IgD-negative memory B cell (primary cell): ENCODE results near the gene TMEM33. TPM values are rescaled to one million over a fixed set of nuclear protein-coding genes. Genes with fewer than 3 reads are reported as not detected.
"Not testable (repeated sequence)": the region's sequence is repeated elsewhere in the genome, so short reads cannot be mapped to it uniquely, and the experiment has no call there.

Source experiments
- H3K27ac Mint-ChIP-seq, 3 donors: one replicate each; pipeline ENCODE4 v1.8.0; 2020 to 2022; ENCODE audit warnings: mild to moderate bottlenecking in 3 of 3, mixed read lengths in 3 of 3, moderate library complexity in 1 of 3
- H3K27me3 Mint-ChIP-seq: one replicate; pipeline ENCODE4 v1.8.0; 2021; ENCODE audit warnings: mixed read lengths
- H3K36me3 Mint-ChIP-seq: one replicate; pipeline ENCODE4 v1.8.0; 2020; ENCODE audit warnings: mild to moderate bottlenecking, mixed read lengths
- H3K4me1 Mint-ChIP-seq, 3 donors: one replicate each; pipeline ENCODE4 v1.8.0; 2020 to 2022; ENCODE audit warnings: mixed read lengths in 3 of 3, mild to moderate bottlenecking in 1 of 3
- H3K4me3 Mint-ChIP-seq, 4 donors: one replicate each; pipeline ENCODE4 v1.8.0; 2020 to 2022; ENCODE audit warnings: mild to moderate bottlenecking in 4 of 4, mixed read lengths in 4 of 4, moderate library complexity in 3 of 4
- H3K9me3 Mint-ChIP-seq, 3 donors: one replicate each; pipeline ENCODE4 v1.8.0; 2020 to 2021; ENCODE audit warnings: mixed read lengths in 3 of 3, mild to moderate bottlenecking in 1 of 3
- polyA plus RNA-seq: library from polyadenylated mRNA; unstranded; fragments of 300-500 nt; fragmentation: Illumina TruSeq; gene quantifications from one replicate; pipeline ENCODE4 v1.2.3, GENCODE V29; 2021

Gene TMEM33, protein sequence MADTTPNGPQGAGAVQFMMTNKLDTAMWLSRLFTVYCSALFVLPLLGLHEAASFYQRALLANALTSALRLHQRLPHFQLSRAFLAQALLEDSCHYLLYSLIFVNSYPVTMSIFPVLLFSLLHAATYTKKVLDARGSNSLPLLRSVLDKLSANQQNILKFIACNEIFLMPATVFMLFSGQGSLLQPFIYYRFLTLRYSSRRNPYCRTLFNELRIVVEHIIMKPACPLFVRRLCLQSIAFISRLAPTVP
- 19.9 TPM for polyA plus RNA-seq

DNA sequence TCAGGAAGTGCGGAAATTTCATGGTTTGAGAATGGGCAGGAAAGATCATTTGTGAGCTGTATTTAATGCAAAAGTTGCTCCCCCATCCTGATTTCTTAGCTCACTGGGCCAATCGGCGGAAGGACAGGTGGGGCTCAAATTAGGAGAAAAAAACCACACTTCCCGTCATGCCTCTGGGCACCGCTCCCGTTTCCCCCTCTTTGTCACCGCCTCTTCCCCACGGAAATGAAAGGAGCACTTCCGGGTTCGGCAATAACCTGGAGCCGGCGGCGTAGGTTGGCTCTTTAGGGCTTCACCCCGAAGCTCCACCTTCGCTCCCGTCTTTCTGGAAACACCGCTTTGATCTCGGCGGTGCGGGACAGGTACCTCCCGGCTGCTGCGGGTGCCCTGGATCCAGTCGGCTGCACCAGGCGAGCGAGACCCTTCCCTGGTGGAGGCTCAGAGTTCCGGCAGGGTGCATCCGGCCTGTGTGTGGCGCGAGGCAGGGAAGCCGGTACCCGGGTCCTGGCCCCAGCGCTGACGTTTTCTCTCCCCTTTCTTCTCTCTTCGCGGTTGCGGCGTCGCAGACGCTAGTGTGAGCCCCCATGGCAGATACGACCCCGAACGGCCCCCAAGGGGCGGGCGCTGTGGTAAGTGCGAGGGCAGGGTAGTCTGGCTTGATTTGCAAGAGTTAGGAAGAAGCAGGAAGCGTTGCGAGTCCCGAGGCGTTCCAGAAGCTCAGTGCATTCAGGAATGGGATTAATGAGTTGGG lies at the start of gene TMEM33:
TMEM33 (plus strand) TSS at position 529 of the 751 bp plus-strand sequence; CDS start at position 585, 56 bp downstream.
- H3K27ac Mint-ChIP-seq, result peak within 1 kb of the TSS; percentile 3 to 85 (median 47)
- peaks cover 24 to 39% (median 27%) of the 10 kb centered on the region in 3 donors for H3K4me1 Mint-ChIP-seq
- peaks cover 1% of the 10 kb centered on the region for H3K36me3 Mint-ChIP-seq
- peak within 1 kb of the TSS; percentile 89 to 99 (median 96) for H3K4me3 Mint-ChIP-seq
- H3K9me3 Mint-ChIP-seq, result no peaks in the 10 kb centered on the region
- no peaks in the 10 kb centered on the region for H3K27me3 Mint-ChIP-seq

DNA sequence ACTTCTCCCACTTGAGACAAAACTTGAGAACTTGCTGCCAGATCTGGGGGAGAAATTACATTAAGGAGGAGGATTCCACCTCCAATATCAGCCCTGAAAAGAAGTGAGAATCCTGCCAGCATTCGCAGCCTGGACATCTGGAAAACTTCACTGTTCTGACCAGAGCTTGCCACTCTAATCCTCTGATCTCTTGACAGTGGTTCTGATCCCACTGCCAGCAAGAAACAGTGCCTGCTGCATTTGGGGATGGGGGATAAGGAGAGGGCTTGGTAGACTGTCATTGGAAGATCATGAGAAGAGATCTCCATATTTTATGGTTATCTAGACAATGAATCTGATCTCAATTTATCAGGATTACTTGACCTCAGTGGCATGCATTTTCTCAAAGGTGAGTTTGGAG lies 49.8 kb upstream of the TMEM33 start:
- no peaks in the 10 kb centered on the region for H3K9me3 Mint-ChIP-seq
- peaks cover 17% of the 10 kb centered on the region for H3K27me3 Mint-ChIP-seq
- H3K4me3 Mint-ChIP-seq, result no peak overlapping the region
- H3K27ac Mint-ChIP-seq, result no peak overlapping the region
- H3K4me1 Mint-ChIP-seq, result peaks cover 6 to 11% (median 6%) of the 10 kb centered on the region in 3 donors
- H3K36me3 Mint-ChIP-seq, result no peaks in the 10 kb centered on the region

DNA sequence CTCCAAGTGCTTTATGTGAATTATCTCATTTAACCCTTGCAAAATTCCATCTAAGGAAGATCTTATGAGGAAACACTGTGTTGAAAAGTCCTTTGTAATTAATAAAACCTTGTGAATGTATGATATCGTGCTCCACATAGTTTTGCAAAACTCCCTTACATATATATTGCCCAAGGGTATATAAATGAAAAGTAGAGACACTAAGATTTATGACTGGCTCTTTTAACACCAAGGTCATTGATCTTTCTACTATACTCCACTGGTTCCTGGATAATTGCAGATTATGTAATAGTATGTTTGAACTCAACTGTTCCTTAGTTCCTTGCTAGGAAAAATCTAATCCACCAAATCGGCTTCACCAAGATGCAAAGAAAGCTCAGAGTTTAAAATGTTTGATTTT lies 48.0 kb upstream of the TMEM33 start:
- Mint-ChIP-seq H3K4me1 (peaks cover 1 to 4% (median 2%) of the 10 kb centered on the region in 3 donors), H3K9me3 (no peaks in the 10 kb centered on the region), H3K27me3 (peaks cover 9% of the 10 kb centered on the region), H3K27ac (no peak overlapping the region), H3K36me3 (no peaks in the 10 kb centered on the region), H3K4me3 (no peak overlapping the region)

DNA sequence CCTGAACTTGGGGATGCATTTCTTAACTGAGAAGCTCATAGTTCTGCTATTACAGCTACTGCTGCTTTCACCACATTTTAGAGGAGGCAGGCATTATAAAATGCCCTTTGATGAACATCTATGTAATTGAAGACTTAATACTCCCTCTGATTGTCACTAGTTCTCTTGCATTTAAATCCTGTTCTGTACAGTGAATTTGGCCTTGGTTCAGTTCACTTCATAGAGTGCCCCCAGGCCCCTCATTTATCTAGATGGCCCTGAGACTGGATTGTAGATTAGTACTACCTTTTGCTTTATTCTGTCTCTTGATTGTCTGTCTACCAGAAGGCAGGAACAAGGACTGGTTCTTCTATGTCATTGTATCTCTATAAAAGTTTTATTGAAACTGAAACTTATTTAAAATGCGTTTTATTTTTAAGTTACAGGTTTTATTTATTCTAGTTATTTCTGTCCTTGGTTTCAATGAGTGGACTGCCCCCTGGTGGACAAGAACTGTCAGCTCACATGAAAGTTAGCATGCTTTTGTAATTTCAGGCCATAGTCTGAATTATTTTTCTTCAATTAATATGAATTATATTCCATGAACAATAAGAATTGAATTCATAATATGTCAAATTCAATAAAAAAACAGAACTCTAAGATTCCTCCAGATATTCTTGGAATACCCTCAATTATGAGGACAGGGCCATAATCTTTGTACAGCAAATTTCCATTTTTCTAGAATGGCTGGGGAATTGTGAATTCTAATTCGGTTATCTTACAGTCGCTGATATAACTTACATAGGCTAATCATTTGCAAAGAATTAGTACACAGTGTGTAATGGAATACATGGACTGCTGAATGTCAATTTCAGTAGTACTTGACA lies 47.2 kb upstream of the TMEM33 start:
- Mint-ChIP-seq H3K36me3 (no peaks in the 10 kb centered on the region), H3K27ac (no peak overlapping the region), H3K4me1 (peaks cover 0 to 1% (median 0%) of the 10 kb centered on the region in 3 donors), H3K9me3 (no peaks in the 10 kb centered on the region), H3K27me3 (peaks cover 4% of the 10 kb centered on the region), H3K4me3 (no peak overlapping the region)

DNA sequence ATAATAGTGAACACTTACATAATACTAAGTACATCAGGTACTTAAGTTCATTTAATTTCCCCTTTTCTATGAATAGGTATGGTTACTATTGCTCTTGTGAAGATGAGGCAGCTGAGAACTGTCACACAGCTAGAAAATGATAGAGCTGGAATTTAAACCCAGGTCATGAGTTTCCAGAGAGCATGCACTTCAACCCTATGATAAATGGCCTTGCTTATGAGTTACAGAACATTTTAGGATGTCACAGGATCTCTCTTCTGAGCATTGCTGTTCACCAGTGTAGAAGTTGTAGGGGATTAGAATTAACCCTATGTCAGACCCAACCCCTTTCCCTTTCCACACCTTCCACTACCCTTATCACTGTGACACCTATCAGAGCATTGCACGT lies 46.5 kb upstream of the TMEM33 start:
- peaks cover 3% of the 10 kb centered on the region for H3K27me3 Mint-ChIP-seq
- H3K9me3 Mint-ChIP-seq, result no peaks in the 10 kb centered on the region
- no peaks in the 10 kb centered on the region for H3K4me1 Mint-ChIP-seq
- H3K27ac Mint-ChIP-seq, result no peak overlapping the region
- no peaks in the 10 kb centered on the region for H3K36me3 Mint-ChIP-seq
- H3K4me3 Mint-ChIP-seq, result no peak overlapping the region

DNA sequence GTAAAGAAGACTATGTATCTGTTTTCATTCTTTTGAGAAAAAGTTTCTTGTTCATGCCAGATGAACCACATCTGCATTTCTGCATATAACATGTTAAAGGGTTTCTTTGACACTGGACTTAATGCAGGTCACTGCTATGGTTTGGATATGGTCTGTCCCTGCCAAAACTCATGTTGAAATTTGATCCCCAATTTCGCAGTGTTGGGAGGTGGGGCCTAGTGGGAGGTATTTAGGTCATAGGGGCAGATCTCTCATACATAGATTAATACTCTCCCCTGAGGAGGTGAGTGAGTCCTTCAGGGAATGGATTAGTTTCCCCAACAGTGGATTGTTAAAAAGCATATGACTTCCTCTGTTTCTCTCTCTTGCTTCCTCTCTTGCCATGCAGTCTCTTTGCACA lies 45.9 kb upstream of the TMEM33 start:
- peaks cover 6% of the 10 kb centered on the region for H3K27me3 Mint-ChIP-seq
- no peaks in the 10 kb centered on the region for H3K36me3 Mint-ChIP-seq
- no peaks in the 10 kb centered on the region for H3K9me3 Mint-ChIP-seq
- H3K4me1 Mint-ChIP-seq, result no peaks in the 10 kb centered on the region
- no peak overlapping the region for H3K4me3 Mint-ChIP-seq
- H3K27ac Mint-ChIP-seq, result no peak overlapping the region

DNA sequence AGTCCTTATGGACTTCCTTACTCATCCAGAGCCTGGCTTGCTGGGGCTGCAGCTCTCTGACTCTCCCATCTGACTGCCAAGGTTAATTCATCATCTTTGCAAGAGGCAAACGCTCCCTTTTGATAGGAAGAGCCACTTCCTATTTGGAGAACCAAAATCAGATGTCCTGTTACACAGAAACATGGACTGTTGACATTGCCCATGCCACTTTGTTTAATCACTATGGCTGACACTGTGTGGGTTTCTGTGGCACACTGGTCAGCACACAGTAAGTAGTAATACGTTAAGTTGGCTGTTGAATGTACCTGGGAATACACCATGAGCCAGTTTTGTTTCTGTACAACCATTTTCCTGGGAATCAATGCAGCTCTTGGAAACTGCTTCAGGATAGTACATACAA lies 45.1 kb upstream of the TMEM33 start:
- no peaks in the 10 kb centered on the region for H3K36me3 Mint-ChIP-seq
- H3K9me3 Mint-ChIP-seq, result no peaks in the 10 kb centered on the region
- no peak overlapping the region for H3K4me3 Mint-ChIP-seq

DNA sequence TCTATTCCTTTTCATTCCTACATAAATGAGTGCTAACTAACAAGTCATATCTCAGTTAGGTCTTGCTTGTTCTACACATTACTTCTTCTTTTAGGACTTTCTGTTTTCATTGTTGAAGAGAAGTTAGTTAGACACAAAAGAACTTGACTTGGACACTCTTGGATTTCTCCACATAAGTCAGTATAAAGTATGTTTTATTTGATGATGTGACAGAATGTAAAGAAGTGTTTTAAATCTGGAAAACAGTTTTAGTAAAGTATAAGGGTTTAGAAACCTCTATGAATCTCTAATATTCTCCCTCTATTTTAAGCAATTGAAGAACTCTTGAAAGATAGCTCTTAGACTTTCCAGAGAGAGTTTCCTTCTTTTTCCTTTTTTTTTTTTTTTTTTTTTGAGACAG lies 38.6 kb upstream of the TMEM33 start:
- Mint-ChIP-seq H3K4me1 (peaks cover 0 to 2% (median 0%) of the 10 kb centered on the region in 3 donors), H3K4me3 (no peak overlapping the region), H3K27ac (no peak overlapping the region), H3K36me3 (no peaks in the 10 kb centered on the region), H3K9me3 (peaks cover 0 to 3% (median 0%) of the 10 kb centered on the region in 3 donors), H3K27me3 (peaks cover 4% of the 10 kb centered on the region)

More for the DNA sequence above, 45.1 kb upstream of the TMEM33 start:
- Mint-ChIP-seq H3K27ac (no peak overlapping the region), H3K4me1 (no peaks in the 10 kb centered on the region), H3K27me3 (peaks cover 6% of the 10 kb centered on the region)

DNA sequence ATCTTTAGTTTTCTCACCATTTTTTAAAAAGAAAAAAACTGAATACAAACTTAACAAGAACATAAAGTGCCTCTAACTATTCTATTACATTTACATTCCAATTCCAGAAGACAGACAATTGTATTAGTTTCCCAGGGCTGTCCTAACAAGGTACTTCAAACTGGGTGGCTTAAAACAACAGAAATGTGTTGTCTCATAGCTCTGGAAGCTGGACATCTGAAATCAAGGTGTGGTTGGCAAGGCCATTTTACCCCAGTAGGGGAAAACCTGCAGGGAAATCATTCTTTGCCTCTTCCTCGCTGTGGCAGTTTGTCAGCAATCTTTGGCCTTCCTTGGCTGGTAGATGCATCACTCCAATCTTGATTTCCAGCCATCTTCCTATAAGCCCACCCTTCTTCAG lies 37.5 kb upstream of the TMEM33 start:
- H3K27ac Mint-ChIP-seq, result no peak overlapping the region

DNA sequence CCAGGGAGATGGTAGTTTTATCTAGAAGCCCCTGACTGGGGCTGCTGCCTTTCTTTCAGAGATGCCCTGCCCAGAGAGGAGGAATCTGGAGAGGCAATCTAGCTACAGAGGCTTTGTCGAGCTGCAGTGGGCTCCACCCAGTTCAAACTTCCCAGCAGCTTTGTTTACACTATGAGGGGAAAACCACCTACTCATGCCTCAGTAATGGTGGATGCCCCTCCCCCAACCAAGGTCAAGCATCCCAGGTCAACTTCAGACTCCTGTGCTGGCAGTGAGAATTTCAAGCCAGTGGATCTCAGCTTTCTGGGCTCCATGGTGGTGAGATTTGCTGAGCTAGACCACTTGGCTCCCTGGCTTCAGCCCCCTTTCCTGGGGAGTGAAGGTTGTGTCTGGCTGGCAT lies 26.1 kb upstream of the TMEM33 start:
- peaks cover 13% of the 10 kb centered on the region for H3K27me3 Mint-ChIP-seq
- H3K9me3 Mint-ChIP-seq, H3K4me3 Mint-ChIP-seq, H3K27ac Mint-ChIP-seq, H3K4me1 Mint-ChIP-seq, H3K36me3 Mint-ChIP-seq: not testable (repeated sequence)

More for the DNA sequence above, 37.5 kb upstream of the TMEM33 start:
- H3K36me3 Mint-ChIP-seq, result no peaks in the 10 kb centered on the region
- H3K4me3 Mint-ChIP-seq, result no peak overlapping the region
- peaks cover 0 to 3% (median 0%) of the 10 kb centered on the region in 3 donors for H3K9me3 Mint-ChIP-seq
- peaks cover 4% of the 10 kb centered on the region for H3K27me3 Mint-ChIP-seq
- peaks cover 0 to 2% (median 0%) of the 10 kb centered on the region in 3 donors for H3K4me1 Mint-ChIP-seq

DNA sequence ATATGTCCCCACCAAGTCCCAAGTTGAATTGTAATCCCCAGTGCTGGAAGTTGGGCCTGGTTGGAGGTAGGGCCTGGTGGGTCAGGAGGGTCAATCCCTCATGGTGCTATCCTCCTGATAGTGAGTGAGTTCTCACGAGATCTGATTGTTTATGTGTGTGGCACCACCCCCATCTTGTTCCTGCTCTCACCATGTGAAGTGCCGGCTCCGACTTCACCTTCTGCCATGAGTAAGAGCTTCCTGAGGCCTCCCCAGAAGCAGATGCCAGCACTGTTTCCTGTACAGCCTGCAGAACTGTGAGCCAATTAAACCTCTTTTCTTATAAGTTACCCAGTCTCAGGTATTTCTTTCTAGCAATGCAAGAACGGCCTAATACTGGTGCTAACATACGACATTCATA lies 22.7 kb upstream of the TMEM33 start:
- Mint-ChIP-seq H3K27ac (no peak overlapping the region), H3K27me3 (peaks cover 3% of the 10 kb centered on the region), H3K4me3 (no peak overlapping the region), H3K36me3 (no peaks in the 10 kb centered on the region), H3K4me1 (peaks cover 0 to 3% (median 0%) of the 10 kb centered on the region in 3 donors), H3K9me3 (no peaks in the 10 kb centered on the region)

DNA sequence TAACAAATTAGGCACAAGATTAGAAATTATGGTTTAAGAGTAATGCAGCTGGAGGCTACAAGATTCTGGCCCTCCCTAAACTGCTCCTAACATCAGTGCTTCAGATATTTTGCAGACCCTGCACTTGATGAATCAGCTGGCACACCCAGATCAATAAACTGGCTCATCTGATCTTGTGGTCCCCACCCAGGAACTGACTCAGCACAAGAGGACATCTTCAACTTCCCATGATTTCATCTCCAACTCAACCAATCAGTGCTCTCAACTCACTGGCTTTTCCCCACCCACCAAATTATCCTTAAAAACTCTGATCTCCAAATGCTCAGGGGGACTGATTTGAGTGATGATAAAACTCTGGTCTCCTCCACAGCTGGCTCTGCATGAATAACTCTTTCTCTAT lies 21.7 kb upstream of the TMEM33 start:
- Mint-ChIP-seq H3K27ac (no peak overlapping the region), H3K27me3 (peaks cover under 1% of the 10 kb centered on the region), H3K4me3 (no peak overlapping the region), H3K9me3 (no peaks in the 10 kb centered on the region), H3K4me1 (peaks cover 0 to 3% (median 0%) of the 10 kb centered on the region in 3 donors), H3K36me3 (peaks cover 1% of the 10 kb centered on the region)

DNA sequence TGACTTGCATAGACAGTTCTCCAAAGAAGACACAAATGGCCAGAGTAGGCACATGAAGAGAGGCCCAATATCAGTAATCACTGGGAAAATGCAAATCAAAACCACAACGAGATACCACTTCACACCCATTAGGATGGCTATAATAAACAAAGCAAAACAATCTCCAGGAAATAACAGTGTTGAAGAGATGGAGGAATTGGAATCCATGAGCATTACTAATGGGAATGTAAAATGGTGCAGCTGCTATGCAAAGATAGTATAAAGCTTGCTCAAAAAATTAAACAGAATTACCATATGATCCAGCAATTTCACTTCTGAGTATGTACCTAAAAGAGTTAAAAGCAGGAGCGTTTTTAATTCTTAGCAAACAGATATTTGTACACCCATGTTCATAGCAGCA lies 17.0 kb upstream of the TMEM33 start:
- peaks cover 3% of the 10 kb centered on the region for H3K36me3 Mint-ChIP-seq
- peaks cover 0 to 3% (median 0%) of the 10 kb centered on the region in 3 donors for H3K4me1 Mint-ChIP-seq
- no peak overlapping the region for H3K4me3 Mint-ChIP-seq
- peaks cover 8% of the 10 kb centered on the region for H3K27me3 Mint-ChIP-seq
- no peak overlapping the region for H3K27ac Mint-ChIP-seq
- peaks cover 5 to 9% (median 7%) of the 10 kb centered on the region in 3 donors for H3K9me3 Mint-ChIP-seq

DNA sequence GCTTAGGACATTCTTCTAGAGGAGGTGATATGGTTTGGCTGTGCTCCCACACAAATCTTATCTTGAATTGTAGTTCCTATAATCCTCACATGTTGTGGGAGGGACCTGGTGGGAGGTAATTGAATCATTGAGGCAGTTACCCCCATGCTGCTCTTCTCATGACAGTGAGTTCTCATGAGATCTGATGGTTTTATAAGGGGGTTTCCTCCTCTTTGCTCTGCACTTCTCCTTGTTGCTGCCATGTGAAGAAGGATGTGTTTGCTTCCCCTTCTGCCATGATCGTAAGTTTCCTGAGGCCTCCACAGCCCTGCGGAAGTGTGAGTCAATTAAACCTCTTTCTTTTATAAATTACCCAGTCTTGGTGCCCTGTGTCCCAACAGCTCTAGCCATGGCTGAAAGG lies 14.8 kb upstream of the TMEM33 start:
- H3K36me3 Mint-ChIP-seq, H3K27ac Mint-ChIP-seq, H3K4me1 Mint-ChIP-seq, H3K4me3 Mint-ChIP-seq: not testable (repeated sequence)
- peaks cover 13% of the 10 kb centered on the region for H3K27me3 Mint-ChIP-seq
- peaks cover 5 to 12% (median 7%) of the 10 kb centered on the region in 3 donors for H3K9me3 Mint-ChIP-seq

DNA sequence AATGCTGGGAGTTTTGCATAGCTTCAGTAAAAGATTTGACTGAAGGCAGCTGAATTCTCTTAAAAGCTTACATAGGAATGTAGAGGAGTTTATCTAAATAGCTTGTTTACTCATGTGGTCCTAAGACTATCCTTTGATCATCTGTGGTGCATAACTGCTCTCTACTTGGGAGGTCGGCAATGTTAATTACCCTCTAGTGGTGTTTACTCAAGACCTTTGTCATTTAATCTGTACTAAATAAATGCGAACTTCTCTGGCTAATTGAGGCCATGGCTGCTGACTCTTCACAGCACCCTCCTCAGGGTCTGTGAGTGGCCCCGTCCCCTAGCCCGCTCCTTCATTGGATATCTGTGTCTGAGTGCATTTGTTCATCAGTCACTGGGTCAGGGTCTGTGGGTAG lies 13.8 kb upstream of the TMEM33 start:
- Mint-ChIP-seq H3K4me3 (no peak overlapping the region), H3K27ac (no peak overlapping the region), H3K27me3 (peaks cover 13% of the 10 kb centered on the region)

More for the DNA sequence above, 13.8 kb upstream of the TMEM33 start:
- Mint-ChIP-seq H3K36me3 (peaks cover 3% of the 10 kb centered on the region), H3K4me1 (no peaks in the 10 kb centered on the region), H3K9me3 (peaks cover 5 to 12% (median 7%) of the 10 kb centered on the region in 3 donors)
